ENCODE results near the gene GTPBP6. TPM values are rescaled to one million over a fixed set of nuclear protein-coding genes. Genes with fewer than 3 reads are reported as not detected.

The GTPBP6 gene
- total RNA-seq, 1 experiment from 2014 or later = 41.6 TPM

GRCh38 chrX:356385-357034 lies 37.9 kb upstream of the GTPBP6 start:
- CTCF ChIA-PET = no interaction called here
- no peaks in the 10 kb centered on the region for H3K27me3 ChIP-seq (ENCODE audit: insufficient read depth, low read length)
- no peaks in the 10 kb centered on the region for H3K9me3 ChIP-seq (ENCODE audit: control insufficient read depth in 1 of 2, insufficient read depth in 1 of 2, low read depth in 1 of 2, low read length in 2 of 2)
- RAD21 ChIA-PET (ENCODE audit: low non-redundant PET in 1 of 2, low total read pairs in 2 of 2, uncharacterized antibody in 2 of 2, unreplicated experiment in 2 of 2) = no interaction called here
- H3K9ac ChIP-seq (ENCODE audit: low read length) = no peak overlapping the region
- H4K20me1 ChIP-seq (ENCODE audit: insufficient read depth) = no peaks in the 10 kb centered on the region
- no peaks in the 10 kb centered on the region for H3K79me2 ChIP-seq (ENCODE audit: insufficient read depth, low read length)
- no peak for TF ChIP-seq EGR1 (IDR thresholded peaks at IDR 0.05; ENCODE audit: low read depth)
- no peak for TF ChIP-seq RAD21 (IDR thresholded peaks at IDR 0.05; ENCODE audit: low read depth)
- no peak for TF ChIP-seq CTCF (IDR thresholded peaks at IDR 0.05 in 2 of 3, conservative IDR thresholded peaks at IDR 0.05 in 1 of 3; ENCODE audit: borderline replicate concordance in 1 of 3, insufficient read depth in 1 of 3, low read depth in 2 of 3, low read length in 2 of 3)
- TF ChIP-seq SRF (IDR thresholded peaks at IDR 0.05; ENCODE audit: low read depth) = no peak
- TF ChIP-seq POLR2AphosphoS5 (IDR thresholded peaks at IDR 0.05; ENCODE audit: low read depth, low read length) = no peak
- no peak for TF ChIP-seq YY1 (IDR thresholded peaks at IDR 0.05; ENCODE audit: extremely low read depth, insufficient replicate concordance, low read depth, low read length)
- no peak for TF ChIP-seq ELF1 (IDR thresholded peaks at IDR 0.05; ENCODE audit: borderline replicate concordance, low read depth)
- no peak for TF ChIP-seq SIN3A (IDR thresholded peaks at IDR 0.05; ENCODE audit: low read depth)
- no peak for TF ChIP-seq CEBPB (IDR thresholded peaks at IDR 0.05; ENCODE audit: low read depth)
- TF ChIP-seq POLR2A (IDR thresholded peaks at IDR 0.05; ENCODE audit: borderline replicate concordance, extremely low read depth, insufficient read depth, insufficient read length) = no peak
- TF ChIP-seq ZNF274 (IDR thresholded peaks at IDR 0.05; ENCODE audit: low read depth, low read length) = no peak
- TF ChIP-seq EZH2phosphoT487 (IDR thresholded peaks at IDR 0.05; ENCODE audit: borderline replicate concordance) = no peak
- TF ChIP-seq, protein P1, sequence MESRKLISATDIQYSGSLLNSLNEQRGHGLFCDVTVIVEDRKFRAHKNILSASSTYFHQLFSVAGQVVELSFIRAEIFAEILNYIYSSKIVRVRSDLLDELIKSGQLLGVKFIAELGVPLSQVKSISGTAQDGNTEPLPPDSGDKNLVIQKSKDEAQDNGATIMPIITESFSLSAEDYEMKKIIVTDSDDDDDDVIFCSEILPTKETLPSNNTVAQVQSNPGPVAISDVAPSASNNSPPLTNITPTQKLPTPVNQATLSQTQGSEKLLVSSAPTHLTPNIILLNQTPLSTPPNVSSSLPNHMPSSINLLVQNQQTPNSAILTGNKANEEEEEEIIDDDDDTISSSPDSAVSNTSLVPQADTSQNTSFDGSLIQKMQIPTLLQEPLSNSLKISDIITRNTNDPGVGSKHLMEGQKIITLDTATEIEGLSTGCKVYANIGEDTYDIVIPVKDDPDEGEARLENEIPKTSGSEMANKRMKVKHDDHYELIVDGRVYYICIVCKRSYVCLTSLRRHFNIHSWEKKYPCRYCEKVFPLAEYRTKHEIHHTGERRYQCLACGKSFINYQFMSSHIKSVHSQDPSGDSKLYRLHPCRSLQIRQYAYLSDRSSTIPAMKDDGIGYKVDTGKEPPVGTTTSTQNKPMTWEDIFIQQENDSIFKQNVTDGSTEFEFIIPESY (IDR thresholded peaks at IDR 0.05; ENCODE audit: extremely low read depth, insufficient replicate concordance, low read length) = no peak
- TF ChIP-seq ZFX (IDR thresholded peaks at IDR 0.05) = no peak
- no peak for TF ChIP-seq JUND (IDR thresholded peaks at IDR 0.05)
- no peak for TF ChIP-seq CBX3 (IDR thresholded peaks at IDR 0.05; ENCODE audit: low read depth)
- no peak for TF ChIP-seq REST (IDR thresholded peaks at IDR 0.05; ENCODE audit: low read depth)
- TF ChIP-seq, protein P2, sequence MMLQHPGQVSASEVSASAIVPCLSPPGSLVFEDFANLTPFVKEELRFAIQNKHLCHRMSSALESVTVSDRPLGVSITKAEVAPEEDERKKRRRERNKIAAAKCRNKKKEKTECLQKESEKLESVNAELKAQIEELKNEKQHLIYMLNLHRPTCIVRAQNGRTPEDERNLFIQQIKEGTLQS (IDR thresholded peaks at IDR 0.05) = no peak
- TF ChIP-seq EZH2 (IDR thresholded peaks at IDR 0.05) = no peak
- H3K36me3 ChIP-seq (ENCODE audit: control insufficient read depth in 1 of 2, insufficient read depth in 2 of 2, low read length in 2 of 2) = 0 out of 4 replicates have a peak, but pooled peaks cover 0 to 4% of the 10 kb centered on the region in 2 experiments
- no peak overlapping the region for H3K4me2 ChIP-seq (ENCODE audit: low read length)
- H3K27ac ChIP-seq (ENCODE audit: low read depth, low read length) = no peak overlapping the region
- DNase-seq (ENCODE audit: low read depth, low spot score) (no peak), ATAC-seq (no peak)
- no peaks in the 10 kb centered on the region for H3K4me1 ChIP-seq (ENCODE audit: control insufficient read depth in 1 of 2, insufficient read depth in 2 of 2, low read length in 2 of 2)
- no peak overlapping the region for H3K4me3 ChIP-seq (replicated peaks in 1 of 2; ENCODE audit: low read depth in 1 of 2, low read length in 2 of 2)
- intact Hi-C loops (cut with micrococcal nuclease) = no loop called here
- no TSS peak for BruUV-seq (replicated peaks)
- H3K9me2 ChIP-seq (ENCODE audit: insufficient read depth) = no peaks in the 10 kb centered on the region
- POLR2A ChIA-PET = no interaction called here
- H2AFZ ChIP-seq (ENCODE audit: low read depth, low read length, poor library complexity, severe bottlenecking) = no peak overlapping the region

All from HCT116 (cell line).